Measurements from ENCODE around the gene RGCC. TPM values are rescaled to one million over a fixed set of nuclear protein-coding genes. Genes with fewer than 3 reads are reported as not detected.

RGCC gene
- total and polyA plus RNA-seq, 8 donors: 93.4 to 196 (median 143) TPM

GRCh38 chr13:41513600-41513999 lies 56.2 kb downstream of the RGCC start:
- Histone ChIP-seq H3K4me3 (no peak overlapping the region), H3K27ac (no peak overlapping the region), H3K36me3 (no peaks in the 10 kb centered on the region), H3K4me1 (no peaks in the 10 kb centered on the region), H3K9me3 (no peaks in the 10 kb centered on the region), H3K27me3 (no peaks in the 10 kb centered on the region)
- intact Hi-C loops (cut with DNase I): no loop called here
- DNase-seq (no peak), ATAC-seq (no peak)
- TF ChIP-seq CTCF (IDR thresholded peaks at IDR 0.05): no peak

GRCh38 chr13:41514853-41515395 lies 57.6 kb downstream of the RGCC start:
- intact Hi-C loops (cut with DNase I): no loop called here
- H3K36me3 ChIP-seq: no peaks in the 10 kb centered on the region
- no peak overlapping the region for H3K27ac ChIP-seq
- H3K4me1 ChIP-seq: no peaks in the 10 kb centered on the region
- DNase-seq: no peak
- H3K4me3 ChIP-seq: no peak overlapping the region
- H3K27me3 ChIP-seq: no peaks in the 10 kb centered on the region
- H3K9me3 ChIP-seq: no peaks in the 10 kb centered on the region
- ATAC-seq: no peak
- TF ChIP-seq CTCF (IDR thresholded peaks at IDR 0.05): no peak

GRCh38 chr13:41515491-41516139 lies 58.3 kb downstream of the RGCC start:
- DNase-seq (peak in 1 of 4 donors; percentile 72), ATAC-seq (no peak)
- H3K36me3 ChIP-seq: no peaks in the 10 kb centered on the region
- TF ChIP-seq CTCF (IDR thresholded peaks at IDR 0.05): no peak
- intact Hi-C loops (cut with DNase I): no loop called here
- no peak overlapping the region for H3K4me3 ChIP-seq
- H3K27me3 ChIP-seq: no peaks in the 10 kb centered on the region
- no peaks in the 10 kb centered on the region for H3K9me3 ChIP-seq
- H3K4me1 ChIP-seq: no peaks in the 10 kb centered on the region
- H3K27ac ChIP-seq: no peak overlapping the region

- intact Hi-C loops (cut with DNase I): no loop called here
- ATAC-seq: no peak
- H3K27ac ChIP-seq: no peak overlapping the region
- H3K9me3 ChIP-seq: no peaks in the 10 kb centered on the region
- H3K4me1 ChIP-seq: no peaks in the 10 kb centered on the region
- DNase-seq: no peak
- no peak overlapping the region for H3K4me3 ChIP-seq
- no peak for TF ChIP-seq CTCF (IDR thresholded peaks at IDR 0.05)
- H3K27me3 ChIP-seq: no peaks in the 10 kb centered on the region
- H3K36me3 ChIP-seq: no peaks in the 10 kb centered on the region
Measured at GRCh38 chr13:41516166-41516565, 58.8 kb downstream of the RGCC start.

- no peak for TF ChIP-seq CTCF (IDR thresholded peaks at IDR 0.05)
- H3K27ac ChIP-seq: no peak overlapping the region
- H3K27me3 ChIP-seq: no peaks in the 10 kb centered on the region
- no peak overlapping the region for H3K4me3 ChIP-seq
- intact Hi-C loops (cut with DNase I): no loop called here
- DNase-seq (no peak), ATAC-seq (no peak)
- H3K36me3 ChIP-seq: no peaks in the 10 kb centered on the region
- H3K4me1 ChIP-seq: no peaks in the 10 kb centered on the region
- no peaks in the 10 kb centered on the region for H3K9me3 ChIP-seq
Measured at GRCh38 chr13:41516760-41517159, 59.4 kb downstream of the RGCC start.
